Measurements from ENCODE around the gene HJV.

The HJV gene

DNA sequence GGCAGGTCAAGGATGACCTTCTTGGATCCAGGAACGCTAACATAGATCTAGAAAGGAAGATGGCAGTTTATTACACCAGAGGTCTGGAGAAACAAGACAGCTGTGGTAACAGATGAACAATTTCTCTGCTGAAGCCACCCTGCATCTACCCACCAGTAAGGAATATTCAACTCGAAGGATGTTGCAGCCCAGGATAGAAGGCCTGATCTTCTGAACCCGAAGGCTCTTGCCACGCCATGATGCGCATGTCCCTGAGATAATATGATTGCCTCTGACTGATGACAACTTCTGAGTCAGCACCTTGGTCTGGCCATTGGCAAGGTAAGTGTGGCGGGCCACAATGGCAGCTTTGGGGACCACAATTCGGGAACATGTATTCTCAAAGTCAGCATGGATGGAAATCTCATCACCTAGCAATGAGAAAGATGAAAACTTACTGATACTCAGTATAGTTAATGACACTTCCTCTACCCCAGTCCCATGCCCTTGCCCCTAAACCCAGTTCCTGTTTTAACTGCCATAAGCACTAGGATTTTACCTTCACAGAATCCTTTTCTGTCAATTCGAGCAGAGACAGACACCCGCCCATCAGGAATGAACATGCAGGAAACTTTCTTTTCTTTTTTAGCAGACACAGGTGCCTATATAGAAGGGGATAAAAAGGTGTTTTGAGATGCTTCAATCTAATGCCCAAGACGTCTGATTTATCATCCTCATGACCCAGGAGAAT is 27.0 kb downstream of the HJV start:
- no peak for DNase-seq (ENCODE audit: low read depth in 2 of 2, low spot score in 1 of 2)

DNA sequence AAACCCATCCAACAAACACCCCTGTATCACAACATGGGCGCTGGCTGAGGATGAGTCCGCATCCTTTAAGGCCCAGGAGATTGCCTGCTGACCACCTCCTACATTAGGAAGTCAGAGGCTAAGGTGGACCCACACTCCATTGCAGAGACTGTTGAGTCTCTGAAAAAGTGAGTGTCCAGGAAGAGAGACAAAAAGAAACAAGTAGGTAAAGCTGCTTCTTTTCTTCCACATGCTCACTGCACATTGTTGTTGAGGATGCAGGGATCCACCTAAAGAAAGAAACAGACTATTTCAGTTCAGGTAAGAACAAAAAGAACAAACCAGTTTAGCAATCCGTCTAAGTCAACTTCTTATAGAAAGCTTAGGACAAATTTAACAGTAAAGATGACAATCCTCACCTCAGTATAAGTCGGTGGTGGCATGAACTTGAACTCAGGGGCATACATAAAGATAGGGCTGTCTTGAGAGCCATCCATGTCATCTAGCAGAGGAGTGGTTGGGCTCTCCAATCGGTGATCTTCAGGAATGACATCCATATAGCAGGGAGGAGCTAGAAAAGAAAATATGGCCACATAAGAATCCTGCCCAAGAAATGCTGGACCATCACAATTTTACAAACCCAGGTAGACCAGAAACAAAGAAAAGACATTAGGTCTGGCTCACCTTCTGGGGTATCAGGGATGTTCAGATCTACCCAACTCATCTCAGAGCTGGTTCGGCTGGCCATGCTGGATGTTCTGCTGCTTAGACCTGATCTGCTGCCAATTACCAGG is 27.7 kb downstream of the HJV start:
- no peak for DNase-seq (ENCODE audit: low read depth in 2 of 2, low spot score in 1 of 2)

DNA sequence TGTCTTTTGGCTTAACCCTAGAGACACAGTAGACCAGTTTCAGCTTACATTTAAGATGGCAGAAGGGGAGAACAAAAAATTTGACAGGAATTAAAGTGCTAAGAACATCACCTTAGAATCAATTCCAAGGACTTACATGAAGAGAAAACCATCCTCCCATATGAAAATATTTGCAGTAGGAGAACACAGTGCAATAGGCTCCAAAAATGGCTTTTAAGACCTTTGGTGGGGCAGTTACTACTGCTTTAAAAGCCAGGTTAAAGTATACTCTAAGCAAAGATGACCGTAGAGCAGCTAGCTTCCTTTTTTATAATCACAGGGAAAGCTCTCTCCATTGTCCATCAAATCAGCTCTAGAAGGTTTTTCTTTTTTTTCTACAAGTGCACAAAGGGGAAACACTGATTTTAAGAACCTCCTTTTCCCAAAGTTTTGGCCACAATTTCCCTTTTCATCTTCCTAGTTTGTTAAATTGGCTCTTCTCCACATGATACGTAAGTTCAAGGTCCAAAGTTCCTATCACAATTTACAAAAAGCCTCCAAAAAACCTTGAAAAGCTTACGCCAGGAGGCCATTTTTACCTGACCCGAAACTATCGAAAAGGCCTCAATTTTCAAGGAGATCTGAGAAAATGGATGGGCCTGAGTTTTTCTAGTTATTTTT is 28.4 kb downstream of the HJV start:
- no peak for DNase-seq (ENCODE audit: low read depth in 2 of 2, low spot score in 1 of 2)

DNA sequence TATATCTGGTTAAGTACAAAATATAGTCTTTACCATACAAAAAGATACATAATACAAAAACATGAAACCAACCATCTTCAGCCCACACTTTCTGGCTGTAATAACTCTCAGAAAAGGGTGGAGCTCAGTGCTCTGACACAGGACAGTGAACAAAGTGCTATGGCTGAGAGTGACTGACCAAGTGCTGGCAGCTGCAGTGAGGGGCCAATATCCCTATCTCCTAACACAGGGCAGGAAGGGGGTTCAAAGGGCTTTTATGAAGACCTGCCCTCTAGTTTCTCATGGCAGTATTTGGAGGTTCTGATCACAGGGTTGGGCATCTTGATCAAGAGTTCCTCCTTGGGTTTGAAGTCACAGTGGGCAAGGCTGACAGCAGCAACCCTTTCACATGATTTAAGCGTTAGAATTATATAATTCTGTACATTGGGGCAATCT is 29.0 kb downstream of the HJV start:
- no peak for DNase-seq (ENCODE audit: low read depth in 2 of 2, low spot score in 1 of 2)

DNA sequence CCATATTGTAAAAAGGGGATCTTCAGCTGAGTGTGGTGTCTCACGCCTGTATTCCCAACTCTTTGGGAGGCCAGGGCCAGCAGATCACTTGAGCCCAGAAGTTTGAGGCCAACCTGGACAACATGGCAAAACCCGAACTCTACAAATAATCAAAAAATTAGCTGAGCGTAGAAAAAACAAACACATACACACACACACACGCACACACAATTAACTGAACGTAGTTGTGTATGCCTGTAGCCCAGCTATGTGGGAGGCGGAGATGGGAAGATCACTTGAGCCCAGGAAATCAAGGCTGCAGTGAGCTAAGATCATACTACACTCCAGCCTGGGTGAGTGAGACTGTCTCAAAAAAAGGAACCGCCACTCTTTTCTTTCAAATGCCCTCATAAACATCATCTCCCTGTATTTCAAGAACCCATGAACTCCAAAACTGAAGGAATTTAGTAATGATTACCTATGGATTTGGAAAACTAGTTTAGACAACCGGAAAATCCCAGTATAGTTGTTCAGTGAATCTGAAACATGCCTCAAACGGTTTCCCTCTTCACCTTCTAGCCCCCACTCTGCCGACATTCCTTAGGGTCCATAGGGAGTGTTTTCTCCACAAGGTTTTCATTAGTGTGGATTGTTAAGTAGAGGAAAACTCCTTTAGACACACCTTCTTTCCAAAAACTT is 29.7 kb downstream of the HJV start:
- DNase-seq (ENCODE audit: low read depth in 2 of 2, low spot score in 1 of 2) = no peak

DNA sequence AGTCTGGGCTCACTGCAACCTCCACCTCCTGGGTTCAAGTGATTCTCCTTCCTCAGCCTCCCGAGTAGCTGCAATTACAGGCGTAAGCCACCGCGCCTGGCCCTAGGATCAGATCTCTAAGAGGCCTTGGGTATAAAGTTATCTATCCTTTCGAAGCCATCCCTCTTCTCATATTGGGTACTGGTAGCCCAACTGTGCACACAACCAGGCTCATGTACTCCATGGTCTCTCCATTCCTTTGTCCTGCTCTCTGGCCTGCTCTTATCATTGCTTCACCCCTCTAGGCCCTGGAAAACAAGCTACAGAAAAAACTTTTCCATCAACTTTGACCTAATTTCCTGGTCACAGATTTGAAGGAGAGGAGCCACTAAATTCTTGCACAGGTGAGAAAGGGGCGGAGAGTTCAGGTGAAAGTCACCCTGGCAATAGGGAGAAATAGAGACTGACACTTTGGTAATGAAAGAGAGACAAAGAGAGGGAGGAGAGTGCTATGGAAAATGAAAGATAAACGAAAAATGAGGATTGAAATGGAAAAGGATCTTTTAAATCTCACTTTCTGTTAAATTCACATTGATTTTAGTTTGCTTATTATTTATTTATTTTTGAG is 31.2 kb downstream of the HJV start:
- no peak for DNase-seq (ENCODE audit: low read depth in 2 of 2, low spot score in 1 of 2)

DNA sequence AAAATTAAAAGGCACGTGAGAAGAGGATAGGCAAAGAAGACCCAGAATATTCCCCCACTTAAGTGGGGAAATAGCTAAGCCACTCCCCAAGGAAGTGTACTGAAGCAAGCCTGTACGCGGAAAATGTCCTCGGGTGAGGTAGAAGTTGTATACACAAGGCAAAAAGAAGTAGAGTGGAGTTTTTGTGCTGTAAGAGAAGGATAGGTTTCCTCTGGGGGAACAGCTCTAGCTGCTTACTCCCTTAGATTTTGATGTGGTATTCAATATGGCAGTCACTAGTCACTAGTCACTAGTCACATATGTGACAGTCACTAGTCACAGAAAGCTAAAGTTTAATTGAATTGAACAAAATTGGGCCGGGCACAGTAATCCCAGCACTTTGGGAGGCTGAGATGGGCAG is 32.8 kb downstream of the HJV start:
- no peak for DNase-seq (ENCODE audit: low read depth in 2 of 2, low spot score in 1 of 2)

DNA sequence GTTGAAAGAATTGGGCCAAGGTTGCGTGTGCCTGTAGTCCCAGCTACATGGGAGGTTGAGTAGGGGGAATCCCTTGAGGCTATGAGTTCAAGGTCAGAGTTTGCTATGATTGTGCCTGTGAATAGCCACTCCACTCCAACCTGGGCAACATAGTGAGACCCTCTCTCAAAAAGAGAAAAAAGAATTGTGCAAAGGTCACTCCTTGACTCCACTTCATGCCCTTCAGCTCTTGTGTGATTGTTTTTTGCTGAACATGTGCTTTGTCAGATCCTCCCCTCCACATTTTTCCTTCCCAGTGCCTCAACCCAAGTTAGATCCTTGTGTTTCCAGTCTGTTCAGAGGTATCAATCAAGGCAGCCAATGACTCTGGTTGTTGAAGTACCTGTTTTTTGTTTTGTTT is 33.6 kb downstream of the HJV start:
- no peak for DNase-seq (ENCODE audit: low read depth in 2 of 2, low spot score in 1 of 2)

DNA sequence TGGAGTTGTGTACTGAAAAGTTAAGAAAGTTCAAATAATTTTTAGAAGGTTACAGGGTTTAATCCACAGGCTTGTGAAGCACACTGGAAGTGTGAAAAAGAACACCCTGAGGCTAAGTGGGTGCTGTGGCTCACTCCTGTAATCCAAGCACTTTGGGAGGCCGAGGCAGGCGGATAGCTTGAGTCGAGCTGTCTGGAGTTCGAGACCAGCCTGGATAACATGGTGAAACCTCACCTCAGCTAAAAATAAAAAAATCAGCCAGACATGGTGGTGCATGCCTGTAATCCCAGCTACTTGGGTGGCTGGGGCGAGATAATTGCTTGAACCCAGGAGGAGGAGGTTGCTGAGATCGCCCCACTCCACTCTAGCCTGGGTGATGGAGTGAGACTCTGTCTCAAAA is 35.0 kb downstream of the HJV start:
- DNase-seq (ENCODE audit: low read depth in 2 of 2, low spot score in 1 of 2) = no peak

DNA sequence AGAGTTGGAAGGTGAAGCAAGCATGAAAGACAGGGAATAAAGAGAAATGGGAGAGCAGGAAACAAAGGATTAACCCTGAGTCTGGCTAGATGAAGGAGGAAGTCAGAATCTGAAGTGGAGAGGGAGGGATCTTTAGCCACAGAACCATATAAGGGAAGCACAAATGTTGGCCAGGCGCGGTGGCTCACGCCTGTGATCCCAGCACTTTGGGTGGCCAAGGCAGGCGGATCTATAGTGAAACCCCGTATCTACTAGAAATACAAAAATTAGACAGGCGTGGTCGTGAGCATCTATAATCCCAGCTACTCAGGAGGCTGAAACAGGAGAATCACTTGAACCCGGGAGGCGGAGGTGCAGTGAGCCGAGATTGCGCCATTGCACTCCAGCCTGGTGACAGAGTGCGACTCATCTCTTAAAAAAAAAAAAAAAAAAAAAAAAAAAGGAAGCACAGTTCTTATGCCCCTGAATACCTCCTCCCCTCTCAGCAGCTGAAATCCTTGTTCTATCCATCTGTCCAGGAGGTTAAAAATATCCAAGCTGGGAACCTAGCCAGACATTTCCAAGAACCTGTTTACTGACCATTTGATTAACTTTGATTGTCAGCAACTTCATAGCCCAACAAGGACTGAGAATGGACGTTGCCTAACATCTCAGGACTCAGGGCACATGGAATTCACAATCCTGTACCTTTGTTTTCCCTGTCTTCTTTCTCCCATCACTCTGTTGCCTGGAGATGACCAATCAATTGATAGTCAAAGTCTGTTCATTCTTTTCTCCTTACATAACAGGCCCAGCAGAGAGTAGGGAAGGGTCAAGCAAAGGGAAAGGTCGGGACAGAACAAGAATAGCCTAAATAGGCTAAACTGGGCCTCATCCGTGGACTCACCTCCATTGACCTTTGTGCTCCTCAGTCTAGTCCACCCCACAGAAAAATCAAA is 35.8 kb downstream of the HJV start:
- DNase-seq (ENCODE audit: low read depth in 2 of 2, low spot score in 1 of 2) = no peak

DNA sequence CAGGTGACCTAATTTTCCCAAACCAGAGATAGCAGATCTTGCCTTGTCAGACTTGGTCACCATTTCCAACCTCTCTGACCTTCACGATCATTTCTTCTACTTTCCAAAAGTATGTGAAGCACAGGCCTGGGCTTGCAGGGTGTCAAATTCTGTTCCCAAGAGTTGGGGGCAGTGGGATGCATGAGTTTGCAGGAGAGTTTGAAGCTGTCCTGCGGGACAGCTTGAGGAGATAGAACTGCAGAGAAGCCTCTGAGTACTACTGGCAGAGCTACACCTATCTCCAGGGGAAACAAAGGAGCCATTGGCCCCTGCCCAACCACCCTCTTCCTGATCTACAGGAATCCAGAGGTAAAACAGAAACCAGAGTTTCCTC is 36.4 kb downstream of the HJV start:
- no peak for DNase-seq (ENCODE audit: low read depth in 2 of 2, low spot score in 1 of 2)

DNA sequence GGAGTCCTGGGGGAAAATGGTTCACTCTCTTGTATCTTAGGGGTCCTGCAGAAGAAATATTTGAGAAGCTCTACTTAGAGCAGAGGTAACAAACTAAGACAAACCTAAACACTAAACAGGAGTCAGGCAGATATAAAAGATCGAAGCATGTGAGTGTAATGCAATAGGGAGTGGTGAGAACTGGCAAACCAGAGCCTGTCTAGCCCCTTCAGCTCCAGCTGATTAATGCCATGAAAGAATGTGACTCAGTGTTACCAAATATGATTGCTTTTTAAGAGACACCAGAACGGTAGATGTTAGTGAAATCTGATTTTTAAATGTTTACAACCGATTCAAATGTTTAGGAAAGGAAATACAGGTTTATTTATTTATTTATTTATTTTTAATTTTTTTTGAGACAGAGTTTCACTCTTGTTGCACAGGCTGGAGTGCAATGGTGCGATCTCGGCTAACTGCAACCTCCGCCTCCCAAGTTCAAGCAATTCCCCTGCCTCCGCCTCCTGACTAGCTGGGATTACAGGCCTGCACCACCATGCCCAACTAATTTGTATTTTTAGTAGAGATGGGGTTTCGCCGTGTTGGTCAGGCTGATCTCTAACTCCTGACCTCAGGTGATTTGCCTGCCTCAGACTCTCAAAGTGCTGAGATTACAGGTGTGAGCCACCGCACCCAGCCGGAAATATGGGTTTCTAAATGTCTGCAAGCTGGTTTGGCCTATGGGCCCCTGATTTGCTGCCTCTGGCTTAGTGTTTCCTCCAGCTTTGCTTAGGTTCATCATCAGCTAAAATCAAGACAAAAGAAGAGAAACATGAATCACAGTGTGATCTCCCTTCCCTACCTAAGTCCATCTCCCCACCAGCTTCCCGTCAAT is 37.3 kb downstream of the HJV start:
- no peak for DNase-seq (ENCODE audit: low read depth in 2 of 2, low spot score in 1 of 2)

DNA sequence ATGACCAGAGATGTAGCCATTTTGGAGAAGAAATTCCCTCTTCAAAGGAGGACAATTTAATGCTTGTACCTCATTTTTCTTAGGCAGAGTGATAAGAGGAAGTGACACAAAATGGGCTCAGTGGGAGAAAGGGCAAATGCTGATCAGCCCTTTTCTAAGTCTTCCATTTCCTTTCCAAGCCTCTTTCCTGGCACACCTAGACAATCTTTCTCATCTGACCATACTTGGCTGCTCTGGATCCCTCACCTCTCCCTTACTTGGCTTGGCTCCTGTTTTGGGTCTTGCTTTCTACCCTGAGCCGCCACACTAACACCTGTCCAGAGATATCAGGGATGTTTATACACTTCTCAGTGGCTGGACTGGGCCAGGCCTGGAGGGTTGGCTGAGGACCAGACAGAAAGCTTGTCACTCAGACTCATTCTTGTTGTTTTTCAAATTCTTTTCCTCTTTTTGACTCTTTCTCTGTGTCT is 38.3 kb downstream of the HJV start:
- no peak for DNase-seq (ENCODE audit: low read depth in 2 of 2, low spot score in 1 of 2)

DNA sequence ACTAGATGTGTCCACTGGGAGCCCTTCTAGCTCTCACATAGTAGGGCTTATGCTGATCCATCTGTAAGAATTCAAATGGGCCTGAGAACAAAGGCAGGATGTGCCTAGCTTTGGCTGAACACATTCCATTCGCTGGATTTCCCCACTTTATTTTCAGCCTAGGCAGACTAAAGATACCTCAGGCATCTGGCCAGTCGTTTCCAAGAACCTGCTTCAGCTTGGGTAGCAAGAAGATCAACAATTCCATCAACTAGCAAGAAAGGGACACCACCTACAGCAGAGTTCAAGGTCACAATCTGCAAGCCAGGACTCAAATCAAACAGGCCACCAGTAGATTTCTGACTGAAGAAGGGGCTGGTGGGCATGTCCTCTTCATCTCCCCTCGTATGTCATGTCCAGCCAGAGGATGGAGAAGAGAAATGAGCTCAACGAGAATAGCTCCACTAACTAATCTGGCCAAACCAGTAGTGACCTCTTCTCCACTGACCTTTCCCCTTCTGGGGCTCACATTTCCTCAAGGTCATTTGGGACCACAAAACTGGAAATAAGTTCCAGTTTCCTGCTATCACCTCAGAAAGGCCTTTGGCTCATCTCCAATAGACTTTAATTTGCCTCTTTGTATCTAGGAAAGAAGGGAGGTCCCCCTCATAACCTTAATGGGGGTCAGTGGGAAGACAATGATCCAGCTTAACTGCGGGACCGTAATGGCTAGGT is 39.4 kb downstream of the HJV start:
- DNase-seq (ENCODE audit: low read depth in 2 of 2, low spot score in 1 of 2) = no peak

DNA sequence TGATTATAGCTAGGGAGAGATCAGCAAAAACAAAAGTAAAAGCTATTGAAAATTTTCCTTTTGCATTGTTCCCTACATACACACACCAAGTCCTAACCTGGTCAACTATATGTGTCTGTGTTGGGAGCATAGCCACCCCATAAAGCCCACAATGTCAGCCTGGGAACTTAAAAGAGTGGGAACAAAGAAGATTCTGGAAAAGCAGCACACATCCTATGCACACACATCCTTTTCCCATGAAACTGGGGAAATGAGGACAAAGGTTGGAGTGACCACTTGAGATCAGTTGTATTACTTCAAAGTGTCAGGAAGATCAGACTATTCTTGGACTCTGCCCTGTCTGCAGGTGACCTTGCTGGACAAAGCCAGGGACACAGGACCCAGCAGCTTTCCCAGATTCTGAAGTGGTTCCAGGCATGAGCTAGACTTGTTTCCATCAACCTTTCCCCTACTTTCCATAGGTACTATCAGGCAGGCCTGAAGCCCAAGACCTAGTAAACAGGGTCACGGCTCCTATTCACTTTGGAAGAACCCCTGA is 41.0 kb downstream of the HJV start:
- DNase-seq (ENCODE audit: low read depth in 2 of 2, low spot score in 1 of 2) = no peak

DNA sequence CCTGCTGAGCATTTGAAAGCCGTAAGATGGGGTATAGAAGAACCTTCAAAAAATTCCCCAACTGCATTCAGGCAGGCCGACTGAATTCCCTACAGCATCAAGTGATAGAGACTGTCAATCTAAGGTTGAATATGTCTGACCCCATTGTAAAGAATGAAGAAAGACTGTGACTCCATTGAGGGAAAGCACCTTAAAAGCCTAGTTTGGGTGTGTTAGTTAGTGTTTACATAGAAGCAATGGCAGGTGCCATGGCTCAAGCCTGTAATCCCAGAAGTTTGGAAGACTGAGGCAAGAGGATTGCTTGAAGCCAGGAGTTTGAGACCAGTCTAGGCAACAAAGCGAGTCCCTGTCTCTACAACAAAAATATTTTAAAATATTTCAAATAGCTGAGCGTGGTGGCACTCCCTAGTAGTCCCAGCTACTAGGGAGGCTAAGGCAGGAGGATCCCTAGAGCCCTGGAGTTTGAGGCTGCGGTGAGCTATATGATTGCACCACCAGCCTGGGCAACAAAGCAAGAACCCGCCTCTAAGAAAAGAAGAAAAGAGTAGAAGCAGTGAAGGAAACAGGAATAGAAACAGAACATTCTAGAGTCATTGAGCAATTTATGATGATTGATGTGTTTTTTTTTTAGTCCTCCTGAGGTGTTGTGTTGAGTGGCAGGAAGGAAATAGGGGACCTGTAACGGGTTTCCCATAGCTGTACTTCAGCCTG is 41.6 kb downstream of the HJV start:
- DNase-seq (ENCODE audit: low read depth in 2 of 2, low spot score in 1 of 2) = no peak
